Neural progenitor cell (in vitro differentiated cells): ENCODE results near the gene GPRC5A. TPM values are rescaled to one million over a fixed set of nuclear protein-coding genes. Genes with fewer than 3 reads are reported as not detected.

Experiments used
- DNase-seq: peaks from one replicate; pipeline ENCODE4 v3.0.0-alpha.2; 2016; ENCODE audit warnings: low spot score
- H2AFZ ChIP-seq: fragments of 200-600 bp; sonication (generic); replicated peaks from 2 replicates; pipeline ENCODE4 v1.6.1; 2016; ENCODE audit warnings: antibody characterized with exemption
- H3F3A ChIP-seq: fragments of 200-600 bp; sonication (generic); 2 replicates; pipeline ENCODE4 v1.6.1; 2016; ENCODE audit warnings: antibody characterized with exemption, low read depth
- H3K27ac ChIP-seq: fragments of 200-600 bp; sonication (generic); 2 replicates; pipeline ENCODE4 v1.5.1; 2016; ENCODE audit warnings: mild to moderate bottlenecking
- H3K27me3 ChIP-seq: fragments of 200-600 bp; sonication (generic); 2 replicates; pipeline ENCODE4 v1.6.1; 2016; ENCODE audit warnings: mild to moderate bottlenecking, moderate library complexity
- H3K36me3 ChIP-seq: fragments of 200-600 bp; sonication (generic); 2 replicates; pipeline ENCODE4 v1.5.1; 2016
- H3K4me1 ChIP-seq: fragments of 200-600 bp; sonication (generic); 2 replicates; pipeline ENCODE4 v1.6.1; 2016; ENCODE audit warnings: mixed run types
- H3K4me2 ChIP-seq: fragments of 200-600 bp; sonication (generic); 2 replicates; pipeline ENCODE4 v1.6.1; 2016
- H3K4me3 ChIP-seq: fragments of 200-600 bp; sonication (generic); 2 replicates; pipeline ENCODE4 v1.5.1; 2016
- H3K79me2 ChIP-seq: fragments of 200-600 bp; sonication (generic); 2 replicates; pipeline ENCODE4 v1.6.1; 2016; ENCODE audit warnings: low read depth
- H3K9ac ChIP-seq: fragments of 200-600 bp; sonication (generic); 2 replicates; pipeline ENCODE4 v1.6.1; 2016
- H3K9me3 ChIP-seq: fragments of 200-600 bp; sonication (generic); 2 replicates; pipeline ENCODE4 v1.5.1; 2016; ENCODE audit warnings: low read depth
- H4K20me1 ChIP-seq: fragments of 200-600 bp; sonication (generic); 2 replicates; pipeline ENCODE4 v1.6.1; 2016; ENCODE audit warnings: low read depth
- H3K27ac Mint-ChIP-seq: 3 replicates; pipeline ENCODE4 v1.8.0; 2021; ENCODE audit warnings: mixed read lengths
- H3K27me3 Mint-ChIP-seq: 2 replicates; pipeline ENCODE4 v1.8.0; 2022; ENCODE audit warnings: low read depth, mild to moderate bottlenecking, inconsistent platforms, moderate library complexity, mixed read lengths; ENCODE audit not compliant: insufficient read depth
- H3K36me3 Mint-ChIP-seq: 3 replicates; pipeline ENCODE4 v1.8.0; 2021; ENCODE audit warnings: mixed read lengths
- H3K4me1 Mint-ChIP-seq: 3 replicates; pipeline ENCODE4 v1.8.0; 2021; ENCODE audit warnings: mixed read lengths
- H3K4me3 Mint-ChIP-seq: 3 replicates; pipeline ENCODE4 v1.8.0; 2021; ENCODE audit warnings: mild to moderate bottlenecking, moderate library complexity, mixed read lengths
- H3K9me3 Mint-ChIP-seq: 3 replicates; pipeline ENCODE4 v1.8.0; 2020; ENCODE audit warnings: mixed read lengths
- CTCF ChIP-seq: fragments of 200-600 bp; sonication (generic); IDR thresholded peaks from 2 replicates; pipeline ENCODE4 v1.5.1; 2017; ENCODE audit warnings: antibody characterized with exemption, mild to moderate bottlenecking
- EZH2 ChIP-seq: fragments of 200-600 bp; sonication (generic); IDR thresholded peaks from 2 replicates; pipeline ENCODE4 v1.6.1; 2017; ENCODE audit warnings: antibody characterized with exemption, mild to moderate bottlenecking, moderate library complexity
- EZH2phosphoT487 ChIP-seq: fragments of 200-600 bp; sonication (generic); IDR thresholded peaks from 2 replicates; pipeline ENCODE4 v1.6.1; 2017; ENCODE audit warnings: antibody characterized with exemption
- total RNA-seq: library from RNA; depleted of rRNA; stranded (reverse); fragments of >200 nt; gene quantifications from 2 replicates; pipeline ENCODE4 v1.2.3, GENCODE V29; 2015; ENCODE audit warnings: low replicate concordance

Gene GPRC5A
- total RNA-seq, 1 donor from 2014 or later, result not detected

DNA sequence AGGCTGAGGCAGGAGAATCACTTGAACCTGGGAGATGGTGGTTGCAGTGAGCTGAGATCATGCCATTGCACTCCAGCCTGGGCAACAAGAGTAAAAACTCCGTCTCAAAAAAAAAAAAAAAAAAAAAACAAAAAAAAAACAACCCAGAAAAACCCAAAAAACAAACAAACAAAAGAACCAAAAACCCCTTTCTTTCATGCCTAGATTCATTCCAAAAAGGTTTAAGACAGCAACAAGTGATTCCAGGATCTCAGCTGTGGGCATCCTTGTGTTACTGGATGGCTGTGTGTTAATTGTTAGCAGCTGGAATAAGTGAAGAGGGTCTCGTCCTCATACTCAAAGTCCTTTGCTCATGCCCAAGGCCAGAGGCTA, 9.4 kb downstream of the GPRC5A start:
- H4K20me1 ChIP-seq, result no peaks in the 10 kb centered on the region
- H3K9me3 Mint-ChIP-seq, result no peaks in the 10 kb centered on the region
- H3K27me3 ChIP-seq, result no peaks in the 10 kb centered on the region
- H3K4me1 Mint-ChIP-seq, result peaks cover 4% of the 10 kb centered on the region
- no peaks in the 10 kb centered on the region for H3K79me2 ChIP-seq
- no peak overlapping the region for H3K27ac ChIP-seq
- no peaks in the 10 kb centered on the region for H3F3A ChIP-seq
- H3K4me1 ChIP-seq, result no peaks in the 10 kb centered on the region
- no peak overlapping the region for H3K4me3 Mint-ChIP-seq
- H3K27me3 Mint-ChIP-seq, result peaks cover 4% of the 10 kb centered on the region
- H3K36me3 Mint-ChIP-seq, result no peaks in the 10 kb centered on the region
- no peak overlapping the region for H3K27ac Mint-ChIP-seq
- H3K9ac ChIP-seq, result no peak overlapping the region
- no peak for DNase-seq
- TF ChIP-seq EZH2phosphoT487 (no peak), CTCF (no peak), EZH2 (no peak)
- no peaks in the 10 kb centered on the region for H3K9me3 ChIP-seq
- H3K4me2 ChIP-seq, result no peak overlapping the region
- no peaks in the 10 kb centered on the region for H3K36me3 ChIP-seq
- H2AFZ ChIP-seq, result no peak overlapping the region
- no peak overlapping the region for H3K4me3 ChIP-seq

DNA sequence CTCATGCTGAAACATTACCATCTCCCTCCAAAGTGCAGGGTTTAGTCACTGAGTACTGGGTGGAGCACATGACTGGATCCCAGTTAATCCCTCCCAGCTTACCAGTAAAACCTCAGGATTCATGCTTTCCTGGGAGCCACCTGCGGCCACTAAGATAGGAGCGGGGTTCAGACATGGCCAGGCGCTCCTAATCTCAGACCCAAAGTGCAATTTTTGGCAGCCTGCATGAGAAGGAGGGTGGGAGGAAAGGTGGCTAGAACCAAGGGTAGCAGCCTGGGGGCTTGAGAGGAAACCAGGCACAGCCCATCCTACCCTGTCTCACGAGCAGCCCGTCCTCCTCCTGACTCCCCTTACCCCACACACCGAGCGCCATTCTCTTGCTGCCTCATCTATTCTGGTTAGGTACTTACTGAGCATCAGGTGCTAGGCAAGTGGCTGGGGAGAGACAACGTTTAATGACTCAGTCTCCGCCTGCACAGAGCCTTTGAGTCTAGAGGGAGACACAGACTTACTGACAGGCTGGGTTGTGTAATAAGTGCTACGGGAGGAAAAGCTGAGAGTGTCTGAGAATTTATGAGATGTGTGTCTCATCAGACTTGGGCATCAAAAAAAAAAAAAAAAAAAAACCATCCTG, 9.9 kb downstream of the GPRC5A start:
- no peak overlapping the region for H3K4me3 ChIP-seq
- H2AFZ ChIP-seq, result no peak overlapping the region
- H3F3A ChIP-seq, result no peaks in the 10 kb centered on the region
- peaks cover 4% of the 10 kb centered on the region for H3K27me3 Mint-ChIP-seq
- peaks cover 4% of the 10 kb centered on the region for H3K4me1 Mint-ChIP-seq
- no peak overlapping the region for H3K4me3 Mint-ChIP-seq
- peak; percentile 24 for DNase-seq
- no peak overlapping the region for H3K4me2 ChIP-seq
- no peaks in the 10 kb centered on the region for H3K36me3 Mint-ChIP-seq
- H3K9me3 Mint-ChIP-seq, result no peaks in the 10 kb centered on the region
- H3K9me3 ChIP-seq, result no peaks in the 10 kb centered on the region
- no peak overlapping the region for H3K27ac ChIP-seq
- H3K4me1 ChIP-seq, result no peaks in the 10 kb centered on the region
- H3K79me2 ChIP-seq, result no peaks in the 10 kb centered on the region
- H4K20me1 ChIP-seq, result no peaks in the 10 kb centered on the region
- H3K27ac Mint-ChIP-seq, result no peak overlapping the region
- H3K27me3 ChIP-seq, result no peaks in the 10 kb centered on the region
- no peak overlapping the region for H3K9ac ChIP-seq
- H3K36me3 ChIP-seq, result no peaks in the 10 kb centered on the region
- no peak for TF ChIP-seq CTCF
- no peak for TF ChIP-seq EZH2phosphoT487

DNA sequence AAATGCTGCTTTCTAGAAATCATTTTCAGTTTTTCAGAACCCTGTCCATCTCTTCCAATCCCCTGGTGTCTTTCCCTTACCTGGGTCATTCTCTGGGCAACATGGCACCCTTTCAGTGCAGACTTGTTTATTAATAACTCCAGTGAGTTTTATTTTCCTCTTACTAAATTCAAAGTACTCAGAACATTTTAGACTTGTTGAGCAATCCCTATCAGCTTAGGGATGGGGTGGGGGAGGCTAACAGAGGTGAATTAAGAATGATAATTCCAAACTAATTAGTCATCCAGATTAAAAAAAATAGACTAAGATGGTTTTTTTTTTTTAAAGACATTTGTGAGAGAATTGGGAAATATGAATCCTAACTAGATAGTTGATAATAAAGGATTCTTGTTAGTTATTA, 10.7 kb downstream of the GPRC5A start:
- TF ChIP-seq EZH2 (no peak), EZH2phosphoT487 (no peak), CTCF (no peak)
- Mint-ChIP-seq H3K27me3 (peaks cover 4% of the 10 kb centered on the region), H3K4me1 (peaks cover 4% of the 10 kb centered on the region), H3K36me3 (no peaks in the 10 kb centered on the region), H3K4me3 (no peak overlapping the region), H3K9me3 (no peaks in the 10 kb centered on the region), H3K27ac (no peak overlapping the region)
- Histone ChIP-seq H3K27ac (no peak overlapping the region), H3K36me3 (no peaks in the 10 kb centered on the region), H3K9ac (no peak overlapping the region), H3K79me2 (no peaks in the 10 kb centered on the region), H2AFZ (no peak overlapping the region), H3K27me3 (no peaks in the 10 kb centered on the region), H3K9me3 (no peaks in the 10 kb centered on the region), H4K20me1 (no peaks in the 10 kb centered on the region), H3K4me2 (no peak overlapping the region), H3K4me1 (no peaks in the 10 kb centered on the region), H3K4me3 (no peak overlapping the region), H3F3A (no peaks in the 10 kb centered on the region)
- no peak for DNase-seq
